Measurements from ENCODE around the gene LILRB1. TPM values are rescaled to one million over a fixed set of nuclear protein-coding genes. Genes with fewer than 3 reads are reported as not detected.
"Not testable (repeated sequence)": the region's sequence is repeated elsewhere in the genome, so short reads cannot be mapped to it uniquely, and the experiment has no call there.

LILRB1 gene
- polyA plus RNA-seq, 4 donors, result 1.0 to 1.5 (median 1.4) TPM

DNA sequence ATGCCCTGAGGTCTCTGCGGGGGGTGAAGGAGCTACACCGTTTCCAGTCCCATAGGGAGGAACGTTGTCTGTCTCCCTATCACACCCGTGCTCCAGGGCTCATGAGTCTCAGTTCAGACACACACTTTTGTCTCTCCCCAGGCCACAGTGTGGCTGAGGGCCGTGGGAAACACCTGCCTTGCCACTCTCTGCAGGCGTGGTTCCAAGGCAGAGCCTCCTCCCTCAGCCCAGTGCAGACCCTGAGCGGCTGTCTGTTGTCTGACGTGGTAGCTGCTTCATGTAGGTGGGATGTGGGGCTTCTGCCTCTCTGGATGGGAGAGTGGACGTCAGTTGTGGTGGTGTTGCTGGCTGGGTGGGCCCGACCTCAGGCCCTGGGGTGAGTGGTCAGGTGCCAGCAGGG is 6.0 kb upstream of the LILRB1 start:
- not testable (repeated sequence) for DNase-seq (ENCODE audit: low read depth in 4 of 4, low spot score in 3 of 4)

DNA sequence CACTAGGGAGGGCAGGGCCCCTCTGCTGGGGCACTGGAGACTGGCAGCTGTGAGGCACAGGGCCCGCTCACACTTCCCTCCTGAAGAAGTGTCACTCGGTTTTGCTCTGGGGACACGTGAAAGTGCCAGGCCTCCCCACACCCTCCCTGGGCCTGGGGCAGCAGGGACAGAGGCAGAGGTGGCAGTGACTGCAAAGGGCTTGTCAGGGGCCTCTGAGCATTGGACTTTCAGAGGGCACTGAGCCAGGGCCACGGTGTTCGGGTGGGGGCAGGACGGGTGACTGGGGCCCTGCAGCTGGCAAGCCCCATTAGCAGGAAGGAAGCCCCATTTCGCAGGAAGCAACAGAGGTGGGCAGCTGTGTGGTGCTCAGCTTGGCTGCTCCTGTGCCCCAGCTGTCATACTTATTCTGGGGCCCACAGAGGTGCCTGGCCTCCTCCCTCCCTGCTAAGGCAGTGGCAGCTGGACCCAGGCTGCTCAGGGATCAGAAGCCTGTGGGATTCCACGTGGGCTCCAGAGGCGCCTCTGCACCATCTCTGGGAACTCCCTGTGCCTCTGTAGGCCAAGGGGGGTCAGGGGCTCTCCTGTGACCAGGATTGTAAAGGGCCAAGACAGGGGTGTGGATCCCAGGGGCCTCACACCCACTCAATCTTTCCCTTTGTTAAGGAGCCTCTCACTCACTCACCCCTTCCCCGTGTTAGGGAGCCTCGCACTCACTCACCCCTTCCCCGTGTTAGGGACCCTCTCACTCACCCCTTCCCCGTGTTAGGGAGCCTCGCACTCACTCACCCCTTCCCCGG is 5.2 kb upstream of the LILRB1 start:
- DNase-seq (ENCODE audit: low read depth in 4 of 4, low spot score in 3 of 4), result not testable (repeated sequence)

DNA sequence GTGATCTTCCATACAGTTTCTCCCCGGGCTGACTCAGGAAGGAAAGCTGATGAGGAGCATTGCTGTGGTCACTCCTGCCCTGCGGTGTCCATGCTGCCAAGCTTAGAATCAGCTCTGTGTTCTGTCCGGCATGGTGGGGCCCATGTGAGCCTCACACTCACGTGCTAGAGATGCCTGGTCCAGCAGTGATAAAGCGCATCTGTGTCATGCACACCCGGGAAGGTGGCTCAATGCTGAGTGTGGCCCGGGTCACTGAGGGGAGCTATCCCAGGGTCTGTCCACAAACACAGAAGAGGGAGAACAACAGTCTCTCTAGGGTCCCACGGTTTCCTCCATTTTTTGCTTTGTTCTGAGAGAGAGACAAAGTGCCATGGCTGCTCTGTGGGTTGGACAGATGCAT is 3.5 kb upstream of the LILRB1 start:
- DNase-seq (ENCODE audit: low read depth in 4 of 4, low spot score in 3 of 4), result no peak

DNA sequence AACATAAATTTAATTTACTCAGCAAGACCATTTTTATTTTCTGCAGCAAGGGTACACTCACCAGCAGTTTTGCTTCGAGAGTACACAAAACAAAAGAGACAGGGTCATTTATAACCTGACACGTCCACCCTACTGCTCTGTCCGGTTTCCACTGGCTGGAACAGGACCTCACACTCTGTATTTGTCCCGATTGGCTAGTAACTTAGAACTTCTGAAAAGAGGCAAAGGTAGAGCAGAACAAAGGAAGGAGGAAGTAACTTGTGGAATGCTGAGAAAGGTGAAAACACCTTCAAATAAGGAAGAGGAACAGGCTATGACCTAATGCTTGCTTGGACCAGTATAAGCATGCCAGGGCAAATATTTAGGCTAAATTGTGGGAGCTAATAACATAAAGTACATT is 2.4 kb upstream of the LILRB1 start:
- DNase-seq (ENCODE audit: low read depth in 4 of 4, low spot score in 3 of 4), result not testable (repeated sequence)

DNA sequence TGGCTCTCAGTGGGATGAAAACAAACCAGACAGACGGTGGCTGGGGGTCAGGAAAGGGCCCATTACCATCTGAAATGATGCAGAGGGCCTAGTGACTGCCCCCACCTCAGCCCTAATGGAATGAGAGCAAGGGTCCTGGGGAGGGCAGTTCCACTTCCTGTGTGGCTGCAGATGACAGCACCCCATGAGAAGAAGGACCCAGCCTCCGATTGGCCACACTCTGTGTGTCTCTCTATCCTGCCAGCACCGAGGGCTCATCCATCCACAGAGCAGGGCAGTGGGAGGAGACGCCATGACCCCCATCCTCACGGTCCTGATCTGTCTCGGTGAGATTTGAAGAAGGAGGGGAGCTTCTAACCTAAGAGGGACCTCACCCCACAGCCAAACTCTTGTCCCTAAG is 498 bp downstream of the LILRB1 start:
- DNase-seq (ENCODE audit: low read depth in 4 of 4, low spot score in 3 of 4), result no peak

DNA sequence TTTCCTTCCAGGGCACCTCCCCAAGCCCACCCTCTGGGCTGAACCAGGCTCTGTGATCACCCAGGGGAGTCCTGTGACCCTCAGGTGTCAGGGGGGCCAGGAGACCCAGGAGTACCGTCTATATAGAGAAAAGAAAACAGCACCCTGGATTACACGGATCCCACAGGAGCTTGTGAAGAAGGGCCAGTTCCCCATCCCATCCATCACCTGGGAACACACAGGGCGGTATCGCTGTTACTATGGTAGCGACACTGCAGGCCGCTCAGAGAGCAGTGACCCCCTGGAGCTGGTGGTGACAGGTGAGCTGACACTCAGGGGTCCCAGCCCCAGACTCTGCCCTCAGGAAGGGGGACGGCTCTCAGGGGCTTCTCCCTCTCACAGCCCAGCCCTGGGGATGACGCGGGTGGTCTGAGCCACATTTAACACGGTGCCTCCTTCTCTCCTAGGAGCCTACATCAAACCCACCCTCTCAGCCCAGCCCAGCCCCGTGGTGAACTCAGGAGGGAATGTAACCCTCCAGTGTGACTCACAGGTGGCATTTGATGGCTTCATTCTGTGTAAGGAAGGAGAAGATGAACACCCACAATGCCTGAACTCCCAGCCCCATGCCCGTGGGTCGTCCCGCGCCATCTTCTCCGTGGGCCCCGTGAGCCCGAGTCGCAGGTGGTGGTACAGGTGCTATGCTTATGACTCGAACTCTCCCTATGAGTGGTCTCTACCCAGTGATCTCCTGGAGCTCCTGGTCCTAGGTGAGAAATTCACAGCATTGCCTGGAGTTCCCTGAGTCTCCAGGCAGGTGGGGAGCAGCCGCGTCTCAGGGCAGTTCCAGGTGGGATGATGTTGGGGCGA is 1.4 kb downstream of the LILRB1 start:
- not testable (repeated sequence) for DNase-seq (ENCODE audit: low read depth in 4 of 4, low spot score in 3 of 4)

DNA sequence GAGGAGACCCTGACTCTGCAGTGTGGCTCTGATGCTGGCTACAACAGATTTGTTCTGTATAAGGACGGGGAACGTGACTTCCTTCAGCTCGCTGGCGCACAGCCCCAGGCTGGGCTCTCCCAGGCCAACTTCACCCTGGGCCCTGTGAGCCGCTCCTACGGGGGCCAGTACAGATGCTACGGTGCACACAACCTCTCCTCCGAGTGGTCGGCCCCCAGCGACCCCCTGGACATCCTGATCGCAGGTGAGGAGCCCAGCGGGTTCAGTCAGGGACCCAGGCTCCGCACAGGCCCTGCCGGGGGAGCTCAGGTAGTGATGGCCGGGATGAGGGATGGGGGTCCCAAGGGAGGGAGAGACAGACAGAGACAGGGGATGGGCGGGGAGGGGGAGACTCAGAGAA is 2.2 kb downstream of the LILRB1 start:
- not testable (repeated sequence) for DNase-seq (ENCODE audit: low read depth in 4 of 4, low spot score in 3 of 4)

DNA sequence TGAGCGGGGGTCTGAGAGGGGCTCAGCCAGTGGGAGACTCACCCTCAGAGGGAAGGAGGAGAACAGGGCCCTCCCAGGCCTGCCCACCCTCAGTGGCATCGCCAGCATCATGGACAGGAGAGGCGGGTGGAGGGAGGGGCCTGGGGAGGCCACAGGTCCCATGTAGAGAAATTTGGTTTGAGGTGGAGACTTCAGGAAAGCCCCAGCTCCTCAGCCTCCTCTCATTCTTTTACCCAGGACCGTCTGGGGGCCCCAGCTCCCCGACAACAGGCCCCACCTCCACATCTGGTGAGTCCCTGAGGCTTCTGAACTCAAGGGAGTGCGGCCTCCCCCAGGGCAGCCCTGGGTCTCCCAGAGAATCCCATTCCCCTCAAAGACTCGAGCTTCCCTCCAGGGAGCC is 3.1 kb downstream of the LILRB1 start:
- no peak for DNase-seq (ENCODE audit: low read depth in 4 of 4, low spot score in 3 of 4)

DNA sequence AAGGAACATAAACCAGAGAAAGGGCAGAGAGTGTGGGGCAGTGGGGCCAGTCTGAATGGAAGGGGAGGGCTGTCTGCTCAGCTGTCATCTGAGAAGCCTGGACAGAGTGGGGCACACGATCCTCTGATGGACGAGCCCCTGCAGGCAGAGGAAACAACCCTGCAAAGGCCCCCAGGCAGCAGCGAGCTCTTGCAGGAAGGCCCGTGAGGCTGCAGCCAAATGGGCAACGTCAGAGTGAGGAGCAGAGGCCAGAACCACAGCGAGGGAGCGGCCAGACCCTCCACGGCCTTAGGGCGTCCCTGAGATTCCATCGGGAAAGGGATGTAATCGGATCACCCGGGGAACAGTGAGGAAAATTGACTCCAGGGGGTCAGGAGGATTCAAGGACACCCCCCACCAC is 5.8 kb downstream of the LILRB1 start:
- not testable (repeated sequence) for DNase-seq (ENCODE audit: low read depth in 4 of 4, low spot score in 3 of 4)

DNA sequence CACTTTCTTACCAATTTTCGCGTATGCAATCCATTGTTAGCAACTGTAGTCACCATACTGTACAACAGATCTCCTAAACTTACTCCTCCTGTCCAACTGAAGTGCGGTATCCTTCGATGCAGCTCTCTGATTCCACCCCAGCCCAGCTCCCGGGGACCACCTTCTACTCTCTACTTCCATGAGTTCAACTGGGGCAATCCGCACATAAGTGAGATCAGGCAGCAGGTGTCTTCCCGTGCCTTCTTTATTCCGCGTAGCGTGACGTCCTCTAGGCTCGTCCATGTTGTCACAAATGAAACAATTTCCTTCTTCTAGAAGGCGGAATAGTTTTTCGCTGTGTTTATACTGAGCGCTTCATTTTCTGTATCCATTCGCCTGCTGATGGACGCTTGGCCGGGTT is 8.4 kb downstream of the LILRB1 start:
- DNase-seq (ENCODE audit: low read depth in 4 of 4, low spot score in 3 of 4), result no peak

DNA sequence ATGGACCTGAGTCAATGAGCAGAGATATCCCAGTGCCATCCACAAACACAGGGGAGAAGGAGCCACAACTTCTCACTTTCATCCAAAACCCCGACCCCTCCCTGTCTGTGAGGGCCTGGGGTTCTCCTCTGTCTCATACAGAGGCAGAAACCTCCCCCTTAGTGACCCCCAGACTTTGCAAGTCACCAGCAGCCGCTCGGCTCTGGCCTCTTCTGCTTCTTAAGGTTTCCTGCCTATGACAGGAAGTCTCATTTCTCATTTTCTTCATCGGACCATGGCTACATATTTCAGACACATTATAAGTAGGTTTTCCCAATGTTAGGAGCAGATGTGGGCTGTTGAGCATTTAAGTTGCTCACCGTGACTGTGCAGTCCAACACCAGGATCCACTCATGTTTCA is 12.7 kb downstream of the LILRB1 start:
- not testable (repeated sequence) for DNase-seq (ENCODE audit: low read depth in 4 of 4, low spot score in 3 of 4)

DNA sequence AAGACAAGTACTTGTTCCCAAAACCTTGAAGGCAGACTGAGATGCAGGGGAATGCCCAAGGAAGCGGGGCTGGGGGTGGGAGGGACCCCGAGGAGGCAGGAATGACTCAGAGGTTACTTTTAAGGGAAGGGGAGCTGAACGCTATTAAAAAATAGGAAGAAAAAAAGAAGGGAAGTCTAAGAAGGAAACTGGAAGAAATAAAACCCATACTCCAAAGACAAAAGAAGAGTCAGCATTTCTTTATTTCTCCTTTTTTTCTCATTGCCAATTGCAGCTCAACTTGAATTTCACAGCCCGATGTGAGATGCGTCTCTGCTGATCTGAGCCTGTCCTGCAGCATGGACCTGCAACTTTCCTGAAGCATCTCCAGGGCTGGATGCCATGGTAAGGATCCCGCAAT is 13.3 kb downstream of the LILRB1 start:
- not testable (repeated sequence) for DNase-seq (ENCODE audit: low read depth in 4 of 4, low spot score in 3 of 4)

DNA sequence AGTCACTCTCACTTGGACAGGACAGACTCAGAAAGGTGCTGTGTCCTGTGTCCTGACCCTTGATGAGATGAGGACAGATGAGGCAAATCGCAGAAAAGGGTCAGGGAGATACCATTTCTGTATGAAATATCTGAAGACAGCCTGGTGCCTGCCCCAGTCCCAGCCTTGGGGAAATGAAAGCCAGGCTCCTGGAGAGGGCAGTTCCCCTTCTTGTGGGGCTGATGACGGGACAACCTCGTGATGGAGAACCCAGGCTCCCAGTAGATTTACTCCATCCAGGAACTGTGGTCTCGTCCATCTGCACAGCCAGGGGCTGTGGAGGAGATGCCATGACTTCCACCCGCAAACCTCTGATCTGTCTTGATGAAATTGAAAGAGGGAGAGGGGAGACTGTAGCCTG is 13.8 kb downstream of the LILRB1 start:
- DNase-seq (ENCODE audit: low read depth in 4 of 4, low spot score in 3 of 4), result no peak

DNA sequence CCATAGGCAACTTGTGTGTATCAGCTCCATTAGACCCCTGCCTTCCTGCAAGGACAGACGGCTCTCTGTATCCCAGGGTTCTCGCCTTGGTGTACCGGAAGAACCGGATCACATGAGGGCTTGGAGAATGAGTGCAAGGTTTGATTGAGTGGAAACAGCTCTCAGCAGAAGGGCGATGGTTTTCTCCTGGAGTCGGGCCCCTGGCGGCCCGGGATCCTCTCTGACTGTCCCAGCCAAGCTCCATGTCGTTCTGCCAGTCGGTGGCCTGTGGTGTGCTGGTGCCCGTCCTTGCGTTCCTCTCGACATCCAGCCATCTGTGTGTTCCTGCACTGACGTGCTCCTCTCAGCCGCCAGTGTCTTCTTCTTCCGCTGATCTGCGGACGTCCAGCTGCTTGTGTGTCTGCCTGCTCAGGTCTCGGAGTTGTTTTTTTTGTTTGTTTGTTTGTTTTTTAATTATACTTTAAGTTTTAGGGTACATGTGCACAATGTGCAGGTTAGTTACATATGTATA is 16.1 kb downstream of the LILRB1 start:
- no peak for DNase-seq (ENCODE audit: low read depth in 4 of 4, low spot score in 3 of 4)

DNA sequence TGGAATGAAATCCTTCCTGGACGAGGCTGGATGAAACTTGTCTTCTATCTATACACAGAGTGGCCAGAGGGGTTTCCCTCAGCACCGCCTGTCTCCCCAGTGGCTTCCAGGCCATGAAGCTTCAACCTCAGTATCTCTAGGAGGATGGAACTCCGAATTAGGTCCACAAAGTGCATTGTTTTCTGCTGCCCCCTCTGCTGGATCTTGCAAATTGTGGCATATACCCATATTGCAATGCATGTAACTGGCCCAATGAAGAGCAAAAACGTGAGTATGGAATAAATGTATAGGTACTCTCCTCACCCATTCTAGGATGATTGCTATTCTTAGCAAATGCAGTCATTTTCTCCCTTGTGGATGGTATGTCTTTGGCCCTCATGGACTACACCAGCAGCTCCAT is 17.8 kb downstream of the LILRB1 start:
- no peak for DNase-seq (ENCODE audit: low read depth in 4 of 4, low spot score in 3 of 4)

DNA sequence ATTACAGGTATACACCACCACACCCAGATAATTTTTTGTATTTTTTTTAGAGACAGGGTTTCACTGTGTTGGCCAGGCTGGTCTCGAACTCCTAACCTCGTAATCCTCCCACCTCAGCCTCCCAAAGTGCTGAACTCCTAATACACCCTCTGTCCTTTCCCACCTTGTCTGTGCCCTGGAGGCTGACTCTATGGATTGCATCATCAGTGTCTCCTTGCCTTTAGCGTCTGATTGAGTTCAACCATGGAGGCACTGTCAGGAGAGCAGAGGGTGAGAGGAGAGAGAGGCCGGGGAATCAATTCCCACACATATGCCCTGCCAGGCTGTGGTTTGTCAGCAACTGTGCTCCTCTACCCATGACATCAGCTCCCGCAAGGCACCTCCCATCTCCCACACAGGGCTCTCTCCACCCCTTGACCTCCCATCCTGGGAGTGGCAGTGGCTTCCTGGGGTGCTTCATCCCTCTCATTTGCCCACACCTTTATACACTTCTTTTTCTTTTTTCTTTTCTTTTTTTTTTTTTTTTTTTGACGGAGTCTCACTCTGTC is 19.9 kb downstream of the LILRB1 start:
- no peak for DNase-seq (ENCODE audit: low read depth in 4 of 4, low spot score in 3 of 4)

DNA sequence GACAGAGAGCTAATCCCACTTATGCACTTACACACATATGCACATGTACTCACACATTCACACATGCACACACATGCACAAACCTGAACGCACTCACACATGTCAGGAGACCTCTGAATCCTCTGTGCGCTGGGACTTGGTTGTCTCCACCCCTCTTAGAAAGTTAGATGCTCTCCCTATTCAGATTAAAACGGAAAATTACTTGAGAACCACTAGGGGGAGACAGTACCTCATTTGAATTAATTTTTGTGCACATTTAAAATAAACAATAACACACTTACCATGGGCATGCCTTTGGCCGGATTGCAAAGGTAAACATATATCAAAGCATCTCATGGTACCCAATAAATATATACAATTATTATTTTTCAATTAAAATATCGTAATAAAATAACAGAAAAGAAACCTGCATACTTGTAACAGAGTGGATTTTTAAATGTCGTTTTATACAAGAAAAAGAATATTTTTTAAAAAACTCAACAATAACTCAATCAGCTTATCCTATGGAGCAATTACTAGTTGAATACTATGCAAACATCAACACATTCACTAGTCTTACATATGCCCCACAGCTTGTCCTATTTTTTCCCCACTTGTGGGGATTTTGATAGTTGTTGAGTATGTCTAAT is 23.0 kb downstream of the LILRB1 start:
- DNase-seq (ENCODE audit: low read depth in 4 of 4, low spot score in 3 of 4), result no peak

DNA sequence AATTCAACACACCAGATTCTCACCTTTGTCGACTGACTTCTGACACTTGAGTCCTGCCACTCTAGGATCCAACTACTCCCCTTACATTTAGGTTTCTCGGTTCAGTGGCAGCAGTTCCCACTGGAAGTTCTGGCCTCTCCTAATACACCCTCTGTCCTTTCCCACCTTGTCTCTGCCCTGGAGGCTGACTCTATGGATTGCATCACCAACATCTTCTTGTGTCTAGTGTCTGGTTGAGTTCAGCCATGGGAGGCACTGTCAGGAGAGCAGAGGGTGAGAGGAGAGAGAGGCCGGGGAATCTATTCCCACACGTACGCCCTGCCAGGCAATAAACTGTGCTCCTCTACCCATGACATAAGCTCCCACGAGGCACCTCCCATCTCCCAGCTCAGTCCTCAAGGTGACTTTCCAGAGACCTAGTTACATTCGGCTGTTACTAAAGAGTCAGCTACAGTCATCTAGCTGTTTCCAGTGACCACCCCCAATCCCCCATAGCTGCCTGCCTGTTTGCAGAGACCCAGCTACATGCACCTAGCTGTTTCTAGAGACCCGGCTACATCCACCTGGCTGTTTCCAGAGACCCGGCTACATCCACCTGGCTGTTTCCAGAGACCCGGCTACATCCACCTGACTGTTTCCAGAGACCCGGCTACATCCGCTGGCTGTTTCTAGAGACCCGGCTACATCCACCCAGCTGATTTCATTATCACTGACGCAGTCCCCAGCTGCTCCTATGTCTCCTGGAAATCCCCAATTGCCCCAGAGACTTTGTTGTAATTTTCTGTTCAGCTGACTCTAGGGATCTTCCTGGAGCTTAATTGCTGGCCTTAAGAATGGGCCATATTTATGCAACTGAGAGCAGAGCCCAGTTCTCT is 24.4 kb downstream of the LILRB1 start:
- DNase-seq (ENCODE audit: low read depth in 4 of 4, low spot score in 3 of 4), result no peak

DNA sequence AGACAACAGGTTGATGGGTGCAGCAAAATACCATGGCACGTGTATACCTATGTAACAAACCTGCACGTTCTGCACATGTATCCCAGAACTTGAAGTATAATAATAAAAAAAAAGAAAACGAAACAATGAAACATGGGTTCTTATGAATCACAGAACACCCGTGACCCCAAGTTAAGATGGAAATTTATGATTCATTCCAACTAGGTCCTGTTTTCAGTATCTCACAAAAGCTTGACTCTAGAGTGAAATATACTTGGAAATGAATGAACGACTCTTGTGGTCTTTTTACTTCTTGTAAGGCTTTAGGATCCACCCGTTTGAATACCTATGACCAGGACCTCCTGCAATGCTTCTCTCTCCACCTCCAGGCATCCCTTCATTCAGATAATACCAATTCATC is 29.0 kb downstream of the LILRB1 start:
- DNase-seq (ENCODE audit: low read depth in 4 of 4, low spot score in 3 of 4), result no peak

DNA sequence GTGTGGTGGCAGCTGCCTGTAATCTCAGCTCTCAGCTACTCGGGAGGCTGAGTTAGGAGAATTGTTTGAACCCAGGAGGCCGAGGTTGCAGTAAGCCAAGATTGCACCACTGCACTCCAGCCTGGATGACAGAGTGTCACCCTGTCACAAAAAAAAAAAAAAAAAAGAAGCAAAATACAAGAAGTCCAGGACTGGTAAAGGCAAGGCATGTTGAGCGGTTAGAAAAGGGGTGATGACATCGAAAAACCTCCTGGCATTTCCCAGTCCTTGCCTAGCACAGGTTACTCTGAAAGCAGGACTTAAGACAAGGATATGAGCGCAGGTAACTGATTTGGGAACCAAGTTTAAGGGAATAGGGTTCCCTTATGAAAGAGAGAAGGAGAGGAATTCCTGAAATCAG is 30.0 kb downstream of the LILRB1 start:
- no peak for DNase-seq (ENCODE audit: low read depth in 4 of 4, low spot score in 3 of 4)

All from left renal pelvis (tissue), 4 donors.